A673 (cell line): Measurements from ENCODE around the gene KBTBD13.

Experiments
- EZH2 ChIP-seq: fragments of 200-600 bp; sonication (generic); IDR thresholded peaks from 2 replicates; pipeline ENCODE4 v1.6.1; 2017; ENCODE audit warnings: borderline replicate concordance, low read depth, mild to moderate bottlenecking, mixed read lengths, antibody characterized with exemption, low read length; ENCODE audit not compliant: poor library complexity, severe bottlenecking
- TF ChIP-seq, protein P1 (sequence below): fragments of 300-800, 200-600 bp; sonication (generic); conservative IDR thresholded peaks from 2 replicates; pipeline ENCODE4 v1.5.1; 2017; ENCODE audit warnings: low read depth, mild to moderate bottlenecking, antibody characterized with exemption, low read length, moderate library complexity, mixed read lengths

GRCh38 chr15:65028338-65028737, 48.2 kb upstream of the KBTBD13 start:
- TF ChIP-seq, protein P1, sequence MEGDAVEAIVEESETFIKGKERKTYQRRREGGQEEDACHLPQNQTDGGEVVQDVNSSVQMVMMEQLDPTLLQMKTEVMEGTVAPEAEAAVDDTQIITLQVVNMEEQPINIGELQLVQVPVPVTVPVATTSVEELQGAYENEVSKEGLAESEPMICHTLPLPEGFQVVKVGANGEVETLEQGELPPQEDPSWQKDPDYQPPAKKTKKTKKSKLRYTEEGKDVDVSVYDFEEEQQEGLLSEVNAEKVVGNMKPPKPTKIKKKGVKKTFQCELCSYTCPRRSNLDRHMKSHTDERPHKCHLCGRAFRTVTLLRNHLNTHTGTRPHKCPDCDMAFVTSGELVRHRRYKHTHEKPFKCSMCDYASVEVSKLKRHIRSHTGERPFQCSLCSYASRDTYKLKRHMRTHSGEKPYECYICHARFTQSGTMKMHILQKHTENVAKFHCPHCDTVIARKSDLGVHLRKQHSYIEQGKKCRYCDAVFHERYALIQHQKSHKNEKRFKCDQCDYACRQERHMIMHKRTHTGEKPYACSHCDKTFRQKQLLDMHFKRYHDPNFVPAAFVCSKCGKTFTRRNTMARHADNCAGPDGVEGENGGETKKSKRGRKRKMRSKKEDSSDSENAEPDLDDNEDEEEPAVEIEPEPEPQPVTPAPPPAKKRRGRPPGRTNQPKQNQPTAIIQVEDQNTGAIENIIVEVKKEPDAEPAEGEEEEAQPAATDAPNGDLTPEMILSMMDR = no peak
- no peak for TF ChIP-seq EZH2
